HG03108 (cell line): ENCODE results near the gene MMP25.
"Not testable (repeated sequence)": the region's sequence is repeated elsewhere in the genome, so short reads cannot be mapped to it uniquely, and the experiment has no call there.

Source experiments
- ATAC-seq: cut with Tn5 transposase; IDR thresholded peaks from one replicate; pipeline ENCODE4 v1.9.1; 2021; ENCODE audit warnings: moderate library complexity; ENCODE audit not compliant: unreplicated experiment

The MMP25 gene

GRCh38 chr16:3028716-3029319 is 17.5 kb upstream of the MMP25 start:
- ATAC-seq, result no peak

GRCh38 chr16:3029491-3030221 is 16.7 kb upstream of the MMP25 start:
- no peak for ATAC-seq

GRCh38 chr16:3030222-3031212 is 15.8 kb upstream of the MMP25 start:
- ATAC-seq, result no peak

GRCh38 chr16:3032624-3033023 is 13.7 kb upstream of the MMP25 start:
- ATAC-seq, result no peak

- no peak for ATAC-seq
These were observed 10.9 kb upstream of the MMP25 start for GRCh38 chr16:3035289-3035971.

- no peak for ATAC-seq
These were observed 10.2 kb upstream of the MMP25 start for GRCh38 chr16:3035972-3036725.

- no peak for ATAC-seq
These were observed 9.5 kb upstream of the MMP25 start, which contains the start of gene BICDL2 for GRCh38 chr16:3036726-3037315. Gene BICDL2, minus strand, starts transcription at chr16:3036944. Its CDS starts 1,448 bp downstream, at chr16:3035496.

GRCh38 chr16:3038256-3038655 is 8.1 kb upstream of the MMP25 start:
- no peak for ATAC-seq

GRCh38 chr16:3038896-3039295 is 7.5 kb upstream of the MMP25 start:
- ATAC-seq, result no peak

- ATAC-seq, result no peak
These were observed 4.0 kb upstream of the MMP25 start for GRCh38 chr16:3042376-3042775.

GRCh38 chr16:3044708-3045107 is 1.7 kb upstream of the MMP25 start:
- no peak for ATAC-seq

- no peak for ATAC-seq
These were observed 453 bp downstream of the MMP25 start for GRCh38 chr16:3046641-3047386.

- ATAC-seq, result no peak
These were observed 993 bp downstream of the MMP25 start for GRCh38 chr16:3047387-3047720.

- no peak for ATAC-seq
These were observed 3.6 kb downstream of the MMP25 start for GRCh38 chr16:3049921-3050481.

GRCh38 chr16:3050487-3050886 is 4.1 kb downstream of the MMP25 start:
- ATAC-seq, result no peak

GRCh38 chr16:3051009-3051408 is 4.6 kb downstream of the MMP25 start:
- no peak for ATAC-seq

- ATAC-seq, result no peak
These were observed 5.1 kb downstream of the MMP25 start for GRCh38 chr16:3051494-3051893.

GRCh38 chr16:3052571-3053329 is 6.4 kb downstream of the MMP25 start:
- not testable (repeated sequence) for ATAC-seq
